ENCODE results near the gene ADSS2.

DNA sequence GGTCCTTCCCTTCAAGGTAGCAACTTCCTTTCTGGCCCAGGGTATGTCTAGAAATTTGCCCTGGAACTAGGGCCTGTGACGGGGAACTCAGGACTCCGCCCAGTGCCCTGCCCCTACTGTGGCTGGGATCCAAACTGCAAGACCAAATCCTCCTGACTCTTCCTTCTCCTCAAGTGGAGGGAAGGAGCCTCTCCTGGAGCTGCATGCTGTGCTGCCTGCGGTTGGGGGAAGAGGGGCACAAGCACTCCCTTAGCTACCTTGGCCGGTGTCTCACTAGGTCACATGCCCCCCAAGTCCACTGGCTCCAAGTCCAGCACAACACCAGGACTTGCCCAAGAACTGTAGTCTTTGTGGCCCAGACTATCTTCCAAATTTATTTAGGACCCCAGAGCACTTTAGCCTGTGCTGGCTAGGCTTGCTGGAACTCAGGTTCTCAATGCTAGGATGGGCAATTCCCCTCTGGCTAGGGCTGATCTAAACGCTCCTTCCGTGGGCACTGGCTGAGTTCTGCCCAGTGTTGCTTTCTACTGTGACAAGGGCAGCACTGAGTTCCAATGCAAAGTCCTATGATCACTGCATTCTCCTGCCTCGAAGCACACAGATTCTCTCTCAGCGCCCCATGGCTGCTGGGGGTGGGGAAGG, 12.2 kb downstream of the ADSS2 start:
- TF ChIP-seq, protein P1, sequence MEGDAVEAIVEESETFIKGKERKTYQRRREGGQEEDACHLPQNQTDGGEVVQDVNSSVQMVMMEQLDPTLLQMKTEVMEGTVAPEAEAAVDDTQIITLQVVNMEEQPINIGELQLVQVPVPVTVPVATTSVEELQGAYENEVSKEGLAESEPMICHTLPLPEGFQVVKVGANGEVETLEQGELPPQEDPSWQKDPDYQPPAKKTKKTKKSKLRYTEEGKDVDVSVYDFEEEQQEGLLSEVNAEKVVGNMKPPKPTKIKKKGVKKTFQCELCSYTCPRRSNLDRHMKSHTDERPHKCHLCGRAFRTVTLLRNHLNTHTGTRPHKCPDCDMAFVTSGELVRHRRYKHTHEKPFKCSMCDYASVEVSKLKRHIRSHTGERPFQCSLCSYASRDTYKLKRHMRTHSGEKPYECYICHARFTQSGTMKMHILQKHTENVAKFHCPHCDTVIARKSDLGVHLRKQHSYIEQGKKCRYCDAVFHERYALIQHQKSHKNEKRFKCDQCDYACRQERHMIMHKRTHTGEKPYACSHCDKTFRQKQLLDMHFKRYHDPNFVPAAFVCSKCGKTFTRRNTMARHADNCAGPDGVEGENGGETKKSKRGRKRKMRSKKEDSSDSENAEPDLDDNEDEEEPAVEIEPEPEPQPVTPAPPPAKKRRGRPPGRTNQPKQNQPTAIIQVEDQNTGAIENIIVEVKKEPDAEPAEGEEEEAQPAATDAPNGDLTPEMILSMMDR (IDR thresholded peaks at IDR 0.05), result no peak
- TF ChIP-seq EP300 (IDR thresholded peaks at IDR 0.05) (no peak), POLR2A (IDR thresholded peaks at IDR 0.05) (no peak)

Data from tibial nerve (tissue), 4 donors.